UCSD-AML1 (cell line): Measurements from ENCODE around the gene ANP32B.
A peak's percentile ranks its signal among the peaks of the same experiment; 100 is the strongest.

Source experiments
- DNase-seq: peaks from one replicate; lab custom pipeline; 2025; ENCODE audit not compliant: unreplicated experiment; lab: John Stamatoyannopoulos, UW

The ANP32B gene

GRCh38 chr9:98021306-98022040 is 38.3 kb downstream of the ANP32B start:
- DNase-seq = no peak

GRCh38 chr9:98022447-98022846 is 39.3 kb downstream of the ANP32B start:
- no peak for DNase-seq

- no peak for DNase-seq
Observed at GRCh38 chr9:98024702-98025101, 41.6 kb downstream of the ANP32B start.

GRCh38 chr9:98031169-98031568 is 48.0 kb downstream of the ANP32B start:
- DNase-seq = no peak

GRCh38 chr9:98031935-98032334 is 48.8 kb downstream of the ANP32B start:
- DNase-seq = no peak

- DNase-seq = peak; percentile 78
Observed at GRCh38 chr9:98034593-98035546, 51.7 kb downstream of the ANP32B start.

GRCh38 chr9:98037357-98037756 is 54.2 kb downstream of the ANP32B start:
- DNase-seq = peak; percentile 67

DNA sequence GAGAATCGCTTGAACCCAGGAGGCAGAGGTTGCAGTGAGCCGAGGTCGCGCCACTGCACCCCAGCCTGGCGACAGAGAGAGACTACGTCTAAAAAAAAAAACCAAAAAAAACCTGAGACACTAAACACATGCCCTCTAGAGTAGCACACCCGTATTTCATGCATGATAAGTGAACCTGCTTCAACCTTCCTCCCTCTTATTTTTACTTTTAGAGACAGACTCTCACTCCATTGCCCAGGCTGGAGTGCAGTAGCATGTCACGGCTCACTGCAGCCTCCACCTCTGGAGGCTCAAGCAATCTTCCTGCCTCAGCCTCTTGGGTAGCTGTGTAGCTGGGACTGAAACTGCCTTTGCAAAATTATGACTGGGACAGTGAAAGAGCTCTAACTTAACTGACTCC is 55.8 kb downstream of the ANP32B start:
- no peak for DNase-seq

- no peak for DNase-seq
Observed at GRCh38 chr9:98039607-98040017, 56.5 kb downstream of the ANP32B start.

- DNase-seq = no peak
Observed at GRCh38 chr9:98040212-98040611, 57.1 kb downstream of the ANP32B start.

- no peak for DNase-seq
Observed at GRCh38 chr9:98043915-98044314, 60.8 kb downstream of the ANP32B start.

- no peak for DNase-seq
Observed at GRCh38 chr9:98045234-98046179, 62.4 kb downstream of the ANP32B start.

DNA sequence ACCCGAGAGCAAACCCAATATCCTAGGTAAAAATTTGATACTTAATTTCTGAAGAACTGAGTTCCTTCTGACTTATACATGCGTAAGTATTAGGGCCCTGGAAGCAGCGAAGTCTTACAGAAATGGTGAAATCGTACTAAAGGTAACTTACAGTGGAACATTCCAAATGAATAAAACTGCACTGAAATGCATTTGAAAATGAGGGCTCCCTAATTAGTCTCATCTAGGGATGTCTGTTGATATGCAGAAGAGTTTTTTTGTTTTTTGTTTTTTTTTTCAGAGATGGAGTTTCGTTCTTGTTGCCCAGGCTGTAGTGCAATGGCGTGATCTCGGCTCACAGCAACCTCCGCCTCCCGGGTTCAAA is 63.0 kb downstream of the ANP32B start:
- no peak for DNase-seq

DNA sequence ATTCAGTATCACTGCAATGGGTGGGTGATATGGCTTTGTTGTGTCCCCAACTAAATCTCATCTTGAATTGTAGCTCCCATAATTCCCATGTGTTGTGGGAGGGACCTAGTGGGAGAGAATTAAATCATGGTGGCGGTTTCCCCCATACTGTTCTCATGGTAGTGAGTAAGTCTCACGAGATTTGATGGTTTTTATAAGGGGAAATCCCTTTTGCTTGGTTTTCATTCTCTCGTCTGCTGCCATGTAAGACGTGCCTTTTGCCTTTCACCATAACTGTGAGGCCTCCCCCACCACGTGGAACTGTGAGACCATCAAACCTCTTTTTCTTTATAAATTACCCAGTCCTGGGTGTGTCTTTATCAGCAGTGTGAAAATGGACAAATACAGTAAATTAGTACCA is 63.9 kb downstream of the ANP32B start:
- no peak for DNase-seq

DNA sequence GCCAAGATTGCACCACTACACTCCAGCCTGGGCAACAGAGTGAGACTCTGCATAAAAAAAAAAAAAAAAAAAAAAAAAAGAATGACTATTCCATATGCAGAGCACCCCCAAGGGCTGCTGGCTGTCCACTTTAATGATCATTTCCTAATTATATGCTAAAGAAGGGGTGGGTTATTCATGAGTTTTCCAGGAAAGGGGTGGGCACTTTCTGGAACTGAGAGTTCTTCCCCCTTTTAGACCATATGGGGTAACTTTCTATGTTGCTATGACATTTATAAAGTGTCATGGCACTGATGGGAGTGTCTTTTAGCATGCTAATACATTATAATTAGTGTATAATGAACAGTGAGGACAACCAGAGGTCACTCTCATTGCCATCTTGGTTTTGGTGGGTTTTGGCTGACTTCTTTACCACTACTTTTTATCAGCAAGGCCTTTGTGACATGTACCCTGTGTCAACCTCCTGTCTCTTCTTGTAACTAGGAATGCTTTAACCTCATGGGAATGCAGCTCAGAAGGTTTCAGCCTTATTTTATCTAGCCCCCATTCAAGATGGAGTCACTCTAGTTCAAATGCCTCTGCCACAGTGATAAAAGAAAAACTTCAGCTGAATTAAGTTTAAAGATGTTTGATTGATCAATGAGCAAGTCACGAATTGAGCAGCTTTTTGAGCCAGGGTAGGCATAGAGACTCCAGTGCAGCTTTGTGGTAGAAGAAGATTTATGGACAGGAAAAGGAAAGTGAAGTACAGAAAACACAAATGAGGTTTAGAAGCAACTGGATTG is 66.3 kb downstream of the ANP32B start:
- DNase-seq = no peak

DNA sequence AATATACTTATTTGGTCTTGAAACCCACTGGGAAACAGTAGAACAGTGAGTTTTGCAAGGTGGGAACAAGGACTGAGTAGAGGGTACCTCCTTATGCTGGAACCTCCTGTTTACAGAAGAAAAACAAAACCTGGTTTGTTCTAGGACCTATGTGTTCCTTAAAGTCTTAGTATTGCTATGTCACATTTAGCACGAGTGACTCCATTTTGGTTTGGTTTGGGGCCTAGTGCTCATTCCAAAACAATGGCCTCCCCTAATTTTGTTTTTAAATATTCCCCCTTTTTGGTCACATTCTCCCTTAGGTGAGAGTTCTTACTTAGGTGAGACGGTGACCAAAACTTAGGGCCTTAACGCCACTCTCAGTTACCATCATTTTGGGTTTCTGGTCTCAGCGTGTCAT is 67.2 kb downstream of the ANP32B start:
- no peak for DNase-seq

DNA sequence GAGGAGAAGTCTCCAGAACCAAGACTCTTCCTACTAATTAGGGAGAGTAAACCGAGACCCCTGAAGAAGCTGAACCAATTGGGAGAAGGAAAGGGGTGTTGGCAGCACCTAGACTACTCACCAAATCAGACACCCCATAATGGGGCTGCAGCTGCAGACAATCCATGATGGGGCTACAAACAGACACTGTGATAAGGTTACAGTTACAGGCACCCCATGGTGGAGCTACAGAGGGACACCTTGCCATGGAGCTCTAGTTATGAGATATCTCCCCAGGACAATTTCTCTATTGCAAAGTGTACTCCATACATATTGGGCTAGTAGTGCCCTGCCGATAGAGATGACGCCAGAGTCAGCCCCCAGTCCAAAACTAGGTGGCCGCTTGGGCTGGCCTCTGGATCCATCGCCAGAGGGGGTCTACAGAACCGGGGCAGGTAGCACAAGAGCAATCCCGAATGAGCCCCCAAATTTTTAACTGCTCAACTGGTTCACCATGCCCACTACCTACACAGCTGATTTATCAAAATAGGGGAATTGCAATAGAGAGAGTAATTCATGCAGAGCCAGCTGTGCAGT is 71.3 kb downstream of the ANP32B start:
- no peak for DNase-seq

- peak; percentile 94 for DNase-seq
Observed at GRCh38 chr9:98056269-98057137, 73.4 kb downstream of the ANP32B start, which contains the start of gene NANS. Gene NANS (plus strand): TSS chr9:98056732. CDS start chr9:98056809, 77 bp downstream.
